ENCODE results near the gene MT2A.

GRCh38 chr16:56589141-56590039 is 19.0 kb upstream of the MT2A start, which contains the start of gene MT3:
- TF ChIP-seq, protein P1, sequence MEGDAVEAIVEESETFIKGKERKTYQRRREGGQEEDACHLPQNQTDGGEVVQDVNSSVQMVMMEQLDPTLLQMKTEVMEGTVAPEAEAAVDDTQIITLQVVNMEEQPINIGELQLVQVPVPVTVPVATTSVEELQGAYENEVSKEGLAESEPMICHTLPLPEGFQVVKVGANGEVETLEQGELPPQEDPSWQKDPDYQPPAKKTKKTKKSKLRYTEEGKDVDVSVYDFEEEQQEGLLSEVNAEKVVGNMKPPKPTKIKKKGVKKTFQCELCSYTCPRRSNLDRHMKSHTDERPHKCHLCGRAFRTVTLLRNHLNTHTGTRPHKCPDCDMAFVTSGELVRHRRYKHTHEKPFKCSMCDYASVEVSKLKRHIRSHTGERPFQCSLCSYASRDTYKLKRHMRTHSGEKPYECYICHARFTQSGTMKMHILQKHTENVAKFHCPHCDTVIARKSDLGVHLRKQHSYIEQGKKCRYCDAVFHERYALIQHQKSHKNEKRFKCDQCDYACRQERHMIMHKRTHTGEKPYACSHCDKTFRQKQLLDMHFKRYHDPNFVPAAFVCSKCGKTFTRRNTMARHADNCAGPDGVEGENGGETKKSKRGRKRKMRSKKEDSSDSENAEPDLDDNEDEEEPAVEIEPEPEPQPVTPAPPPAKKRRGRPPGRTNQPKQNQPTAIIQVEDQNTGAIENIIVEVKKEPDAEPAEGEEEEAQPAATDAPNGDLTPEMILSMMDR (IDR thresholded peaks at IDR 0.05; ENCODE audit: insufficient read depth, low read length, poor library complexity, severe bottlenecking): no peak
- TF ChIP-seq EZH2phosphoT487 (conservative IDR thresholded peaks at IDR 0.05; ENCODE audit: low read length): no peak

Data from SU-DHL-6 (cell line).